ENCODE results near the gene TRPM3.

GRCh38 chr9:71025201-71025600 is 96.2 kb downstream of the TRPM3 start:
- TF ChIP-seq ATF3 (CRISPR knock-in tag; conservative IDR thresholded peaks at IDR 0.05) (no peak), CTCF (IDR thresholded peaks at IDR 0.05) (no peak), SMAD3 (CRISPR knock-in tag; IDR thresholded peaks at IDR 0.05; ENCODE audit: borderline replicate concordance) (no peak), E2F5 (CRISPR knock-in tag; IDR thresholded peaks at IDR 0.05) (no peak), RORB (CRISPR knock-in tag; IDR thresholded peaks at IDR 0.05) (no peak), SP1 (CRISPR knock-in tag; conservative IDR thresholded peaks at IDR 0.05) (no peak), STAT6 (CRISPR knock-in tag; conservative IDR thresholded peaks at IDR 0.05; ENCODE audit: low read depth) (no peak), FOXP4 (CRISPR knock-in tag; IDR thresholded peaks at IDR 0.05) (no peak), CBFB (CRISPR knock-in tag; IDR thresholded peaks at IDR 0.05; ENCODE audit: low read depth) (no peak), MYBL2 (CRISPR knock-in tag; IDR thresholded peaks at IDR 0.05) (no peak), ELF4 (CRISPR knock-in tag; IDR thresholded peaks at IDR 0.05; ENCODE audit: low read depth) (no peak), ZNF121 (CRISPR knock-in tag; IDR thresholded peaks at IDR 0.05) (no peak), NR1H2 (CRISPR knock-in tag; IDR thresholded peaks at IDR 0.05) (no peak)

All from WTC11 (cell line).